ENCODE data around the gene USP40.

Gene USP40

DNA sequence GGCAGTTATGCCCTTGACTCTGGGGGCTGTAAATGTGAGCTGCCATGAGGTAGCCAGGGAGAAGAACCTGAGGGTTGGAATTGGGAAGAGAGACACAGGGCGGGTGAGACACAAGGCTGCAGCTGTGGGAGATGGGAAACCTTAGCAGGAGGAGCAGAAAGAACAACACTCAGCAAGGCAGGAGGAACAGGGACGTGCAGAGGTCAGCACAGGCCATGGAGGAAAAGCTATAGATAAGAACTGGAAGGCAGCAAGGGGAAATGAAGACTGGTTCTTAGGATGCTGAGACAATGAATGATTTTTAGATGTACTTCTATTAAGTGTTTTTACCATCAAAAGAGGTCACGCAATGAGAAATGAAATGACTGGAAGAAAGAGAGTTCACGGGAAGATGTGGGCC lies 80.2 kb downstream of the USP40 start:
- H3K14ac ChIP-seq (ENCODE audit: low read length), result no peak overlapping the region
- peaks cover 8 to 67% of the 10 kb centered on the region in 2 donors for H3K36me3 ChIP-seq (replicated peaks in 1 of 2; ENCODE audit: control insufficient read depth in 2 of 2, insufficient read depth in 2 of 2, low read length in 2 of 2)
- no peak overlapping the region for H2AFZ ChIP-seq (ENCODE audit: low read length)
- no peak overlapping the region for H3K4me3 ChIP-seq (ENCODE audit: low read length in 2 of 2)
- H3K9ac ChIP-seq (ENCODE audit: low read depth, low read length, poor library complexity), result no peak overlapping the region
- H4K8ac ChIP-seq (ENCODE audit: low read depth, low read length), result no peak overlapping the region
- WGBS, 2 donors (ENCODE audit: extremely low coverage in 2 of 2, insufficient read length in 2 of 2, insufficient replicate concordance in 1 of 2), result no CpG with 5 or more reads among the region's 4 CpGs
- no peak overlapping the region for H3K27ac ChIP-seq (replicated peaks; ENCODE audit: low read length)
- no peak overlapping the region for H2BK5ac ChIP-seq (ENCODE audit: low read length)
- peaks cover 5 to 10% of the 10 kb centered on the region in 2 donors for H3K9me3 ChIP-seq (replicated peaks in 1 of 2; ENCODE audit: control insufficient read depth in 2 of 2, insufficient read depth in 1 of 2, low read depth in 1 of 2, low read length in 2 of 2)
- H3K4me1 ChIP-seq (ENCODE audit: control insufficient read depth in 2 of 2, insufficient read depth in 1 of 2, low read depth in 1 of 2, low read length in 2 of 2), result no peaks in the 10 kb centered on the region
- no peaks in the 10 kb centered on the region for H3K27me3 ChIP-seq (ENCODE audit: control insufficient read depth in 3 of 3, insufficient read depth in 3 of 3, low read depth in 1 of 3, low read length in 3 of 3)
- H3K4ac ChIP-seq (ENCODE audit: low read length), result no peak overlapping the region
- H2BK15ac ChIP-seq (ENCODE audit: low read length), result no peak overlapping the region
- no peak overlapping the region for H3K4me2 ChIP-seq (ENCODE audit: insufficient read depth, low read length, poor library complexity, severe bottlenecking)
- DNase-seq (ENCODE audit: low spot score), result no peak
- H3K23ac ChIP-seq (ENCODE audit: low read depth, low read length, poor library complexity), result peak overlapping the region; percentile 99
- no peak overlapping the region for H2BK120ac ChIP-seq (ENCODE audit: low read depth, low read length)
- no peak overlapping the region for H3K18ac ChIP-seq (ENCODE audit: low read length)
- H2BK12ac ChIP-seq (ENCODE audit: low read length), result no peak overlapping the region
- no peak overlapping the region for H4K91ac ChIP-seq (ENCODE audit: low read depth, low read length, poor library complexity)
- H3K79me1 ChIP-seq (ENCODE audit: low read depth, low read length), result no peaks in the 10 kb centered on the region
- H2AK5ac ChIP-seq (ENCODE audit: low read depth, low read length), result no peak overlapping the region

DNA sequence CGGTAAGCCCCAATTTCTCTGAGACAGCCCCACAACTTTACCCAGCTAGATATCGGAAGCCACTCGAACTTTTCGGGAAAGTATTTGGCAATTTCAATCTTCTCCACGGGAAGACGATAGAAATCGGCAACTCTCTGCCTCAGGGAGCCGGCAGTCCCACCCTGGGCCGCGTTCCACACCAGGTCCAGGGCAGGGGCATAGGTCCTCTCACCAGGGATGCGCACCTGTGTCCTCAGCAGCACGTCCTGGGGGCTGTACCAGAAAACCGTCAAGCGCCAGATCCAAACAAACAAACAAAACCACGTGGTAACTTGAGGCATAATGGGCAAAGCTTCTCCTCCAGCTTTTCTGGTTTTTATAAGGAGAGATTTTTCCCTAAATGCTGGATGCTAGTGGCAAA lies 80.9 kb downstream of the USP40 start:
- Histone ChIP-seq H4K91ac (ENCODE audit: low read depth, low read length, poor library complexity) (no peak overlapping the region), H3K27me3 (ENCODE audit: control insufficient read depth in 3 of 3, insufficient read depth in 3 of 3, low read depth in 1 of 3, low read length in 3 of 3) (no peaks in the 10 kb centered on the region), H2AK5ac (ENCODE audit: low read depth, low read length) (no peak overlapping the region), H2BK12ac (ENCODE audit: low read length) (no peak overlapping the region), H3K36me3 (replicated peaks in 1 of 2; ENCODE audit: control insufficient read depth in 2 of 2, insufficient read depth in 2 of 2, low read length in 2 of 2) (peaks cover 8 to 65% of the 10 kb centered on the region in 2 donors), H3K9ac (ENCODE audit: low read depth, low read length, poor library complexity) (no peak overlapping the region), H2AFZ (ENCODE audit: low read length) (no peak overlapping the region), H4K8ac (ENCODE audit: low read depth, low read length) (no peak overlapping the region), H3K14ac (ENCODE audit: low read length) (no peak overlapping the region), H3K27ac (replicated peaks; ENCODE audit: low read length) (no peak overlapping the region), H3K79me1 (ENCODE audit: low read depth, low read length) (no peaks in the 10 kb centered on the region), H2BK15ac (ENCODE audit: low read length) (no peak overlapping the region), H2BK120ac (ENCODE audit: low read depth, low read length) (no peak overlapping the region), H3K4me2 (ENCODE audit: insufficient read depth, low read length, poor library complexity, severe bottlenecking) (no peak overlapping the region), H3K4ac (ENCODE audit: low read length) (no peak overlapping the region), H3K18ac (ENCODE audit: low read length) (no peak overlapping the region), H3K23ac (ENCODE audit: low read depth, low read length, poor library complexity) (no peak overlapping the region), H3K4me3 (ENCODE audit: low read length in 2 of 2) (no peak overlapping the region), H2BK5ac (ENCODE audit: low read length) (no peak overlapping the region), H3K9me3 (replicated peaks in 1 of 2; ENCODE audit: control insufficient read depth in 2 of 2, insufficient read depth in 1 of 2, low read depth in 1 of 2, low read length in 2 of 2) (peaks cover 5 to 10% of the 10 kb centered on the region in 2 donors), H3K4me1 (ENCODE audit: control insufficient read depth in 2 of 2, insufficient read depth in 1 of 2, low read depth in 1 of 2, low read length in 2 of 2) (no peaks in the 10 kb centered on the region)
- no CpG with 5 or more reads among the region's 15 CpGs for WGBS, 2 donors (ENCODE audit: extremely low coverage in 2 of 2, insufficient read length in 2 of 2, insufficient replicate concordance in 1 of 2)
- no peak for DNase-seq (ENCODE audit: low spot score)

DNA sequence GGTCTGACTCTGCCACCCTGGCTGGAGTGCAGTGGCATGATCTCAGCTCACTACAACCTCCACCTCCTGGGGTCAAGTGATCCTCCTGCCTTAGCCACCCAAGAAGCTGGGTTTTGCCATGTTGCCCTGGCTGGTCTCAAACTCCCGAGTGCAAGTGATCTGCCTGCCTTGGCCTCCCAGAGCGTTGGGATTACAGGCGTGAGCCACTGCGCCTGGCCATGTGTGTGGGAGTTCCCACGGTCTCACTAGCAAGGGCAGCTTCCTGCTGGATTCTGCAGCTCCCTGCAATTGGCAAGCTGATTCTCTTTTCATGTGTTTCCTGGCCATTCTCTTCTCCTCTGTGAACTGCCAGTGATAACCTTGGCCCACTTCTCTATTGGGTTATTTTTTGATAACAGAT lies 84.0 kb downstream of the USP40 start:
- H2AK5ac ChIP-seq (ENCODE audit: low read depth, low read length), result no peak overlapping the region
- no peaks in the 10 kb centered on the region for H3K27me3 ChIP-seq (ENCODE audit: control insufficient read depth in 3 of 3, insufficient read depth in 3 of 3, low read depth in 1 of 3, low read length in 3 of 3)
- WGBS, 2 donors (ENCODE audit: extremely low coverage in 2 of 2, insufficient read length in 2 of 2, insufficient replicate concordance in 1 of 2), result no CpG with 5 or more reads among the region's 5 CpGs
- H3K36me3 ChIP-seq (replicated peaks in 1 of 2; ENCODE audit: control insufficient read depth in 2 of 2, insufficient read depth in 2 of 2, low read length in 2 of 2), result peaks cover 10 to 56% of the 10 kb centered on the region in 2 donors
- H4K8ac ChIP-seq (ENCODE audit: low read depth, low read length), result no peak overlapping the region
- no peak overlapping the region for H3K14ac ChIP-seq (ENCODE audit: low read length)
- no peak overlapping the region for H2BK12ac ChIP-seq (ENCODE audit: low read length)
- DNase-seq (ENCODE audit: low spot score), result no peak
- no peak overlapping the region for H3K9ac ChIP-seq (ENCODE audit: low read depth, low read length, poor library complexity)
- no peak overlapping the region for H4K91ac ChIP-seq (ENCODE audit: low read depth, low read length, poor library complexity)
- no peak overlapping the region for H3K27ac ChIP-seq (replicated peaks; ENCODE audit: low read length)
- no peak overlapping the region for H2BK120ac ChIP-seq (ENCODE audit: low read depth, low read length)
- no peaks in the 10 kb centered on the region for H3K79me1 ChIP-seq (ENCODE audit: low read depth, low read length)
- H3K4me2 ChIP-seq (ENCODE audit: insufficient read depth, low read length, poor library complexity, severe bottlenecking), result no peak overlapping the region
- H3K4me3 ChIP-seq (ENCODE audit: low read length in 2 of 2), result no peak overlapping the region
- H3K4ac ChIP-seq (ENCODE audit: low read length), result no peak overlapping the region
- H2BK15ac ChIP-seq (ENCODE audit: low read length), result no peak overlapping the region
- peaks cover 5 to 10% of the 10 kb centered on the region in 2 donors for H3K9me3 ChIP-seq (replicated peaks in 1 of 2; ENCODE audit: control insufficient read depth in 2 of 2, insufficient read depth in 1 of 2, low read depth in 1 of 2, low read length in 2 of 2)
- no peak overlapping the region for H2AFZ ChIP-seq (ENCODE audit: low read length)
- H3K23ac ChIP-seq (ENCODE audit: low read depth, low read length, poor library complexity), result no peak overlapping the region
- no peak overlapping the region for H2BK5ac ChIP-seq (ENCODE audit: low read length)
- H3K18ac ChIP-seq (ENCODE audit: low read length), result no peak overlapping the region
- no peaks in the 10 kb centered on the region for H3K4me1 ChIP-seq (ENCODE audit: control insufficient read depth in 2 of 2, insufficient read depth in 1 of 2, low read depth in 1 of 2, low read length in 2 of 2)

DNA sequence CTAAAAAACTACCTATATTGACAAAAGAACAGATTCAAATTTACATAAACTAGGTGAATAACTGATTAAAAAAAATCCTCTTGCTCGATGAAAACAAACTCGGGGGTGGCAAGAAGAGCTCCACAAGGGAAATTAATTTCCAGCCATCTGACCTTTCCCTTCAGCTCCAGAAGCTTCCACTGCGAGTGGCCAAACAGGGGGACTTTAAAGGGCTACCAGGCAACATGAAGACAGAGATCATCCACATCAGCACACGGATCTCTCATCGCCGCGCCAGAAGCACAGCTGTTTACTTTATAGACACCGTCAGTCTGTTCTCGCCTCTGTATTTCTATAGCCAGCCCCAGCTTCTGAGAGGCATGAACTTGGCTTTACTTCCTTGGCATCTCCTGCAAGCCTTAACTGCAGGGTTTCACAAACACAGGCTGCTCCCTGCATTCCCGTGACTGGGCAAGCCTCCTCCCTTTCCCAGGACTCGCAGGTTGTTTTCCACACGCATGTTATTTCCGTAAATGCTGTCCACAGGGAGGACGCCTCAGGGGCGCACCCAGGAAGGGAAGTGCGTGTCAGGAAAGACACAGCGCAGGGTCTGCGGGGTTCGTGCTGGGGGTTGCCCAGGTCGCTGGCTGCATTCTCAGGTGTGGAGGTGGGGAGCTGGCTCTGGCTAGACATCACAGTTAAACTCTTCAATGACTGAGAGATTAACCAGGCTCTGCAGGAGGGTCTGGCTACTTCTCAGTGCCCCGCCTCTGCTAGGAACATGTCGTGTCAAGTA lies 85.0 kb downstream of the USP40 start:
- Histone ChIP-seq H2BK12ac (ENCODE audit: low read length) (no peak overlapping the region), H3K79me1 (ENCODE audit: low read depth, low read length) (no peaks in the 10 kb centered on the region), H4K91ac (ENCODE audit: low read depth, low read length, poor library complexity) (no peak overlapping the region), H3K4me1 (ENCODE audit: control insufficient read depth in 2 of 2, insufficient read depth in 1 of 2, low read depth in 1 of 2, low read length in 2 of 2) (no peaks in the 10 kb centered on the region), H2BK15ac (ENCODE audit: low read length) (no peak overlapping the region), H2AFZ (ENCODE audit: low read length) (no peak overlapping the region), H3K4me3 (ENCODE audit: low read length in 2 of 2) (peak overlapping the region in 1 of 2 donors; percentile 58), H3K4me2 (ENCODE audit: insufficient read depth, low read length, poor library complexity, severe bottlenecking) (no peak overlapping the region), H3K18ac (ENCODE audit: low read length) (peak overlapping the region; percentile 15), H3K4ac (ENCODE audit: low read length) (no peak overlapping the region), H2AK5ac (ENCODE audit: low read depth, low read length) (no peak overlapping the region), H2BK120ac (ENCODE audit: low read depth, low read length) (no peak overlapping the region), H3K9ac (ENCODE audit: low read depth, low read length, poor library complexity) (no peak overlapping the region), H3K36me3 (replicated peaks in 1 of 2; ENCODE audit: control insufficient read depth in 2 of 2, insufficient read depth in 2 of 2, low read length in 2 of 2) (peaks cover 12 to 58% of the 10 kb centered on the region in 2 donors), H3K9me3 (replicated peaks in 1 of 2; ENCODE audit: control insufficient read depth in 2 of 2, insufficient read depth in 1 of 2, low read depth in 1 of 2, low read length in 2 of 2) (peaks cover 5 to 10% of the 10 kb centered on the region in 2 donors), H4K8ac (ENCODE audit: low read depth, low read length) (no peak overlapping the region), H3K27ac (replicated peaks; ENCODE audit: low read length) (no peak overlapping the region), H2BK5ac (ENCODE audit: low read length) (no peak overlapping the region), H3K23ac (ENCODE audit: low read depth, low read length, poor library complexity) (no peak overlapping the region), H3K14ac (ENCODE audit: low read length) (no peak overlapping the region), H3K27me3 (ENCODE audit: control insufficient read depth in 3 of 3, insufficient read depth in 3 of 3, low read depth in 1 of 3, low read length in 3 of 3) (no peaks in the 10 kb centered on the region)
- WGBS, 2 donors (ENCODE audit: extremely low coverage in 2 of 2, insufficient read length in 2 of 2, insufficient replicate concordance in 1 of 2), result no CpG with 5 or more reads among the region's 22 CpGs
- no peak for DNase-seq (ENCODE audit: low spot score)

Data from neuronal stem cell (in vitro differentiated cells).